ENCODE measurements around the gene PNPLA7. TPM values are rescaled to one million over a fixed set of nuclear protein-coding genes. Genes with fewer than 3 reads are reported as not detected.

Gene PNPLA7
- total RNA-seq, 1 experiment from 2014 or later = 0.90 TPM

DNA sequence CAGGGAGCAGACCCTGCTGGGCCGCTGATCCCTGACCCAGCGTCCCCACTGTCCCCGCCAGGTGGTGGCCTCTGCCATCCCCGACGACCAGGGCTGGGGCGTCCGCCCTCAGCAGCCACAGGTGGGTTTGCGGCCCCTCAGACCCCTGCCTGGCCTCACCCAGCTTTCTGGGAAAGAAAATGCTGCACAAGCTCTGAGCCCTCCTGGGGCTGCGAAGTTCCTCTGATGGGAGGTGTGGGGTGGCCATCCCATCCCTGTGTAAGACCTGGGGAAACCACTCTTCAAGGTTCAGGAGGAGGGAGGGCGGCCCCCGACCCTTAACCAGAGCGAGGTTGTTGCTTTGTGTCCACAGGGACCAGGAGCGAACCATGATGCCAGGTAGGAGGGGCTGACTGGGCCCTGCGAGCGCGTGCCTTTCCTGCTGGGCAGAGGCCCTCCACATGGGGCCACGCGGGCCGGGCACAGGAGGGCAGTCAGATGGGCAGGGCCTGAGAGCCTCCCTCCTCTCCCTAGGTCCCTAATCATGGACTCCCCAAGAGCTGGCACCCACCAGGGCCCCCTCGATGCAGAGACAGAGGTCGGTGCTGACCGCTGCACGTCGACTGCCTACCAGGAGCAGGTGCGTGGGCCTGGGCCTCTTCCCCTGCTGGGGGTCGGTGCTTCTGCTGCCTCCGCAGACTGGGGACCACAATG is 119.3 kb downstream of the PNPLA7 start:
- CTCF ChIA-PET = no interaction called here

GRCh38 chr9:137429974-137430722 is 120.1 kb downstream of the PNPLA7 start:
- CTCF ChIA-PET = no interaction called here
- no TSS peak for BruUV-seq (replicated peaks)
- Histone ChIP-seq H3K9me3 (ENCODE audit: low read depth, low read length, poor library complexity, severe bottlenecking) (no peaks in the 10 kb centered on the region), H3K27ac (ENCODE audit: low read depth, low read length, poor library complexity, severe bottlenecking) (no peak overlapping the region), H3K4me1 (ENCODE audit: insufficient read depth, low read length, poor library complexity, severe bottlenecking) (no peaks in the 10 kb centered on the region), H3K36me3 (ENCODE audit: insufficient read depth, low read length, poor library complexity, severe bottlenecking) (no peaks in the 10 kb centered on the region), H3K27me3 (replicated peaks; ENCODE audit: insufficient read depth, low read depth, low read length, poor library complexity) (no peaks in the 10 kb centered on the region), H3K4me3 (ENCODE audit: low read depth, low read length, poor library complexity, severe bottlenecking) (peak overlapping the region; percentile 31)
- POLR2A ChIA-PET (ENCODE audit: low non-redundant PET) = interaction anchor here (0.5 kb wide), 1 partner anchor 340 kb away, joined by 3 read pairs; no protein-coding TSS in a partner anchor
- peak; percentile 44 for DNase-seq (ENCODE audit: low spot score)
- intact Hi-C loops (cut with micrococcal nuclease; ENCODE audit: unreplicated experiment) = no loop called here
- no peak for TF ChIP-seq EZH2 (IDR thresholded peaks at IDR 0.05; ENCODE audit: borderline replicate concordance, low read depth, low read length, poor library complexity, severe bottlenecking)
- TF ChIP-seq, protein P1, sequence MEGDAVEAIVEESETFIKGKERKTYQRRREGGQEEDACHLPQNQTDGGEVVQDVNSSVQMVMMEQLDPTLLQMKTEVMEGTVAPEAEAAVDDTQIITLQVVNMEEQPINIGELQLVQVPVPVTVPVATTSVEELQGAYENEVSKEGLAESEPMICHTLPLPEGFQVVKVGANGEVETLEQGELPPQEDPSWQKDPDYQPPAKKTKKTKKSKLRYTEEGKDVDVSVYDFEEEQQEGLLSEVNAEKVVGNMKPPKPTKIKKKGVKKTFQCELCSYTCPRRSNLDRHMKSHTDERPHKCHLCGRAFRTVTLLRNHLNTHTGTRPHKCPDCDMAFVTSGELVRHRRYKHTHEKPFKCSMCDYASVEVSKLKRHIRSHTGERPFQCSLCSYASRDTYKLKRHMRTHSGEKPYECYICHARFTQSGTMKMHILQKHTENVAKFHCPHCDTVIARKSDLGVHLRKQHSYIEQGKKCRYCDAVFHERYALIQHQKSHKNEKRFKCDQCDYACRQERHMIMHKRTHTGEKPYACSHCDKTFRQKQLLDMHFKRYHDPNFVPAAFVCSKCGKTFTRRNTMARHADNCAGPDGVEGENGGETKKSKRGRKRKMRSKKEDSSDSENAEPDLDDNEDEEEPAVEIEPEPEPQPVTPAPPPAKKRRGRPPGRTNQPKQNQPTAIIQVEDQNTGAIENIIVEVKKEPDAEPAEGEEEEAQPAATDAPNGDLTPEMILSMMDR (conservative IDR thresholded peaks at IDR 0.05; ENCODE audit: low read depth, low read length) = no peak

More for the DNA sequence above, 119.3 kb downstream of the PNPLA7 start:
- no peaks in the 10 kb centered on the region for H3K4me1 ChIP-seq (ENCODE audit: insufficient read depth, low read length, poor library complexity, severe bottlenecking)
- no peak overlapping the region for H3K27ac ChIP-seq (ENCODE audit: low read depth, low read length, poor library complexity, severe bottlenecking)
- intact Hi-C loops (cut with micrococcal nuclease; ENCODE audit: unreplicated experiment) = no loop called here
- DNase-seq (ENCODE audit: low spot score) = no peak
- H3K27me3 ChIP-seq (replicated peaks; ENCODE audit: insufficient read depth, low read depth, low read length, poor library complexity) = no peaks in the 10 kb centered on the region
- H3K9me3 ChIP-seq (ENCODE audit: low read depth, low read length, poor library complexity, severe bottlenecking) = no peaks in the 10 kb centered on the region
- no peaks in the 10 kb centered on the region for H3K36me3 ChIP-seq (ENCODE audit: insufficient read depth, low read length, poor library complexity, severe bottlenecking)
- no TSS peak for BruUV-seq (replicated peaks)
- TF ChIP-seq, protein P1 (conservative IDR thresholded peaks at IDR 0.05; ENCODE audit: low read depth, low read length) = no peak
- TF ChIP-seq EZH2 (IDR thresholded peaks at IDR 0.05; ENCODE audit: borderline replicate concordance, low read depth, low read length, poor library complexity, severe bottlenecking) = no peak
- POLR2A ChIA-PET (ENCODE audit: low non-redundant PET) = no interaction called here
- no peak overlapping the region for H3K4me3 ChIP-seq (ENCODE audit: low read depth, low read length, poor library complexity, severe bottlenecking)

DNA sequence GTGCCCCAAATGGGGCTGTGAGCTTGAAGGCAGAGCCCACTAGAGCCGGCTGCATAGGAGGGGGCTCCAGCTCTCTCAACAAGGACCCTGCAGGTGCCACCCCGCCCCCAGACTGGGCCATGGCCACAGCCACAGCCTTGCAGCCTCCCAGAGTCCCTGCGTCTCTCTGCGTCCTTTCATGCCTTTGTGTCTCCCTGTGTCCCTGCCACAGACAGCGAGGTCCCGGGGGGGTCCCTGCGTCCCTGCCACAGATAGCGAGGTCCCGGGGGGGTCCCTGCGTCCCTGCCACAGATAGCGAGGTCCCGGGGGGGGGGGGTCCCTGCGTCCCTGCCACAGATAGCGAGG is 120.7 kb downstream of the PNPLA7 start:
- no peaks in the 10 kb centered on the region for H3K36me3 ChIP-seq (ENCODE audit: insufficient read depth, low read length, poor library complexity, severe bottlenecking)
- no peaks in the 10 kb centered on the region for H3K9me3 ChIP-seq (ENCODE audit: low read depth, low read length, poor library complexity, severe bottlenecking)
- no peak overlapping the region for H3K27ac ChIP-seq (ENCODE audit: low read depth, low read length, poor library complexity, severe bottlenecking)
- TF ChIP-seq, protein P1 (conservative IDR thresholded peaks at IDR 0.05; ENCODE audit: low read depth, low read length) = no peak
- no peak for TF ChIP-seq EZH2 (IDR thresholded peaks at IDR 0.05; ENCODE audit: borderline replicate concordance, low read depth, low read length, poor library complexity, severe bottlenecking)
- H3K27me3 ChIP-seq (replicated peaks; ENCODE audit: insufficient read depth, low read depth, low read length, poor library complexity) = no peaks in the 10 kb centered on the region
- ChIA-PET CTCF (no interaction called here), POLR2A (ENCODE audit: low non-redundant PET) (interaction anchor here (0.5 kb wide), 1 partner anchor 339 kb away, joined by 3 read pairs; no protein-coding TSS in a partner anchor)
- no TSS peak for BruUV-seq (replicated peaks)
- no peak overlapping the region for H3K4me3 ChIP-seq (ENCODE audit: low read depth, low read length, poor library complexity, severe bottlenecking)
- no peaks in the 10 kb centered on the region for H3K4me1 ChIP-seq (ENCODE audit: insufficient read depth, low read length, poor library complexity, severe bottlenecking)
- DNase-seq (ENCODE audit: low spot score) = no peak
- intact Hi-C loops (cut with micrococcal nuclease; ENCODE audit: unreplicated experiment) = no loop called here
